Stimulated activated CD4-positive, alpha-beta T cell treated with anti-CD3 and anti-CD28 coated beads, Interleukin-1b, Interleukin-23, amount 100 ng/mL, for 24 hours (primary cell): ENCODE data around the gene KCNK4.
"Not testable (repeated sequence)": the region's sequence is repeated elsewhere in the genome, so short reads cannot be mapped to it uniquely, and the experiment has no call there.

Source experiments
- DNase-seq, 4 experiments: peaks; one replicate each; pipeline ENCODE4 v3.0.0-alpha.2; 2020; ENCODE audit warnings: low read depth in 4 of 4, low spot score in 1 of 4

Gene KCNK4

DNA sequence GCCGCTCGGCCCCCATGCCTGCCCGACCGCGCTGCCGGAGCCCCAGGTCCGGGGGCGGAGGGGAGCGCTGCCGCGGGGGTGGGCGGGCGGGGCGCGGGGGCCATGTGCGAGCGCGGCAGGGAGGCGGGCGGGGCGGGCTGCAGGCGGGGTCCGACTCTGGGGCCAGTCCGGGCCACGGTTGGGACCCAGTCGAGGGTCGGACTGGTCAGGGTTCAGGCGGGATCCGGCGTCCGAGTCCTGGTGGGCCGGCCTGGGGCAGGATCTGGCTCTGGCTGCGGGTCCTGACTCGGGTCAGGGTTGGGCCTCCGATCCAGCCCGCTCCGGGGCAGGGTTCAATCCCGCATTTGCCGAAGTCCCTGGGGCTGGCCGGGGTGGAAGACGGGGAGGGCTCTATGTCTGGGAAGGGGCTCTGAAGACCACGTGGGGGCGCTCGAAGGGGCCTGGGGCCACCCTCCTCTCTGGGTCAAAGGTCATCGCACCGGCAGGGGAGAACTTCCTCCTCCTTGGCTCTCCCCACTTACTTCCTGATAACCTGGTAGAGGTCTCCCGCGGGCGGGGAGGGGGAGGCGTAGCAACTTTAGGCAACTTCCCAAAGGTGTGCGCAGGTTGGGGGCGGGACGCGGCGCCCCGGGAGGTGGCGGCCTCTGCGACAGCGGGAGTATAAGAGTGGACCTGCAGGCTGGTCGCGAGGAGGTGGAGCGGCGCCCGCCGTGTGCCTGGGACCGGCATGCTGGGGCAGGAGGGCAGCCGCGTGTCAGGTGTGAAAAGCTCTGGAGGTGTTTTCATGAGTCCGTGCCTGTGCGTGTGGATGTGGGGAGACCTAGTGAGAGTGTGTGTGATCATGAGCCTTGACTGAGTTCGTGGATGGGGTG lies 14.8 kb downstream of the KCNK4 start:
- DNase-seq, result peak; percentile 32 to 59 (median 52)

DNA sequence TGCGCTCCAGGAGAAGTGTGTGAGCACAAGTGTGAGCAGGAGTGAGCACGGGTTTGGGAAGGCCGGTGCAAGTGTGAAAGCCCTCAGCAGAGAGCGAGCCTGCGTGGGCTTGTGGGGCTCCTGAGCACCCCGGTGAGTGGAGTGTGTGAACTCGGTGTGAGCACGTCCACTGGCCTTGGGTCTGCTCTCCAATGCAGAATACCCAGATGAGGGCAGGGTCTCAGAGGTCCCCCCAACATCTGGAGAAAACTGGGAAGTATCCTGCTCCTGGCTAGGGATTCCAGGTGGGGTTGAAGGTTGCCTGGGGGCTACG lies 15.4 kb downstream of the KCNK4 start:
- no peak for DNase-seq

DNA sequence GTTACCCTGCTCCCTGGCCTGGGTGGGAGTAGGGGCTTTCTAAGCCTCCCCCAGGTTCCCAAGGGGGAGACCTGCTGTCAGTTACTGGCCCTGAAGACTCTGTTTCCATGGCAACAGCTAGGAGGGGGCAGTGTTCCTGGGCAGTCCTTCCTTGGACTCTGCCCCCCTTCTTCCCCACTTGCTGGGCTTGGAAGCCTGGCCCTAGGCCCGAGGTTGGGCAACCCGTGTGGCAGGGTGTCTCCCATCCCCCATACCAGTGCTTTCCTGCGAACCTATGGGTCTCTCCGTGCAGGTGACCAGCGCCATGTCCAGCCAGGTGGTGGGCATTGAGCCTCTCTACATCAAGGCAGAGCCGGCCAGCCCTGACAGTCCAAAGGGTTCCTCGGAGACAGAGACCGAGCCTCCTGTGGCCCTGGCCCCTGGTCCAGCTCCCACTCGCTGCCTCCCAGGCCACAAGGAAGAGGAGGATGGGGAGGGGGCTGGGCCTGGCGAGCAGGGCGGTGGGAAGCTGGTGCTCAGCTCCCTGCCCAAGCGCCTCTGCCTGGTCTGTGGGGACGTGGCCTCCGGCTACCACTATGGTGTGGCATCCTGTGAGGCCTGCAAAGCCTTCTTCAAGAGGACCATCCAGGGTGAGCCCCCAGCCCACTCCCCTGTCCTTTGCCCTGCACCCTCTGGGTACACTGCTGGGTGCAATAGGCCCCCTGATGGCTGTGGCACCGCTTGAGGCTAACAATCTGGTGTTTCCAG lies 15.9 kb downstream of the KCNK4 start:
- DNase-seq, result no peak

DNA sequence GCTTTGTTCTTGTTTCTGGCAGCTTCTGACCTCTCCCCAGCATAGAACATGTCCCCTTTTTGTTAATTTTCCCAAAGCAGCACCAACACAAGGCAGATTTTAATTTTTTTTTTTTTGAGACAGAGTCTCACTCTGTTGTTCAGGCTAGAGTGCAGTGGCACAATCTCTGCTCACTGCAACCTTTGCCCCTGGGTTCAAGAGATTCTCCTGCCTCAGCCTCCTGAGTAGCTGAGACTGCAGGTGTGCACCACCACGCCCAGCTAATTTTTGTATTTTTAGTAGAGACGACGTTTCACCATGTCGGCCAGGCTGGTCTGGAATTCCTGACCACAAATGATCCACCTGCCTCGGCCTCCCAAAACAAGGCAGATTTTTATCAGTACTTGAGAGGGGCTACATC lies 16.7 kb downstream of the KCNK4 start:
- DNase-seq, result not testable (repeated sequence)

DNA sequence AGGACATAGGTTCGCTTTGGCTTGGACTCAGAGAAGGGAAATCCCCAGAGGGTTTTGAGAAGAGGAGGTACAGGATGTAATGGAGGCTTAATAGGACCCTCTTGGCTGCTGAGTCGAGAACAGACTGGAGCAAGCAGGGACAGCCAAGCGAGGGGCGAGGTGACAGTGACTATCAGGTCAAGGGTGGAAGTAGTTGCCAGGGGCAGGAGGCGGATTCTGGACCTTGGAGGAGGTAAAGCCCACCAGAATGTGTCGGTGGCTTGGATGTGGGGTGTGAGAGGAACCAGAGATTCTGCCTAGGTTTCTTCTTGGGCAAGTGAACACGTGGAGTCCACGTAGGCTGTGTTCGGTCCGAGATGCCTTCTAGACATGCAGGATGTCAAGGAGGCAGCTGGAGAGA lies 21.8 kb downstream of the KCNK4 start:
- no peak for DNase-seq

DNA sequence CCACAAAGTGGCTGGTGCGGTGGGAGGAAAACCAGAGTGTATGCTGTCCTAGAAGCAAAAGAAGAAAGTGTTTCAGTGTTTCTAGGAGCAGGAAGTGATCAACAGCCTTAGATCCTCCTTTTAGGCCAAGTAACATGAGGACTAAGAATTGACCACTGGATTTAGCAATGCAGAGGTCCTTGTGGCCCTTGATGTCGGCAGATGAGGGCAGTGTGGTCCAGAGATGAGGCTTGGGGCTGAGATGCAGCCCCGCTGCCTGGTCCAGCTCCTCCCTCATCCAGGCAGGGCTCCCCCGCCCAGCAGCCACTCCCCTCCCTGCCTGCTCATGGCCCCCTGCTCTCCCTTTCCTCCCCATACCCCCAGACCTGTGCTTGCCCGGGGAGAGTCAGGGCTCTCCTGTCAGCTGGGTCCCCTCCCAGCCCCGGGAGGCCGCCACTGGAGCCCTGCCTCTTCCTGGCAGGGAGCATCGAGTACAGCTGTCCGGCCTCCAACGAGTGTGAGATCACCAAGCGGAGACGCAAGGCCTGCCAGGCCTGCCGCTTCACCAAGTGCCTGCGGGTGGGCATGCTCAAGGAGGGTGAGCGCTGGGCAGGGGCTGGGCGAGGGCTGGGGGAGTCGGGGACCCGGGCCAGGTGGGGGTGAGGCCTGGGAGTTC lies 22.5 kb downstream of the KCNK4 start:
- no peak for DNase-seq

DNA sequence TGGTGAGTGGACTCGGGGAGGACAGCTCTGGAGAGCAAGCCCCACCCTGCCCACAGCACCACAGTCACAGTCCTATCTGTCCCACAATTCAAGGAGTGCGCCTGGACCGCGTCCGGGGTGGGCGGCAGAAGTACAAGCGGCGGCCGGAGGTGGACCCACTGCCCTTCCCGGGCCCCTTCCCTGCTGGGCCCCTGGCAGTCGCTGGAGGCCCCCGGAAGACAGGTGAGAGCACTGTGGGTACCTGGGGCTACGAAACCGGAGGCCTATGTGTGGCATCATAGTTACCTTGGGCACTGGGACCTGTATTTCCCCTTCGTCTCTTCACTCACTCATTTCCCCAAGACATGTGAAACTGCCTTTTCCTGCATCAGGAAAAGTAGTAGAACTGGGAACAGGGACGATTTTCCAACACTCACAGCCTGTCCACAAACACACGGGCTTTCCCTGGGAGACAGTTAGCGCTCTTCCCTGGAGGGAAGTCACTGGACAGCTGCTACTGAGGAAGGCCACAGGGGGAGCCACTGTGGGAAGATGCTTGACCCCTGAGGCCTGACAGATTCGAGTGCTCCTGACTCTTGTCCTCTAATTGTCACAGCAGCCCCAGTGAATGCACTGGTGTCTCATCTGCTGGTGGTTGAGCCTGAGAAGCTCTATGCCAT lies 23.2 kb downstream of the KCNK4 start:
- DNase-seq, result no peak

DNA sequence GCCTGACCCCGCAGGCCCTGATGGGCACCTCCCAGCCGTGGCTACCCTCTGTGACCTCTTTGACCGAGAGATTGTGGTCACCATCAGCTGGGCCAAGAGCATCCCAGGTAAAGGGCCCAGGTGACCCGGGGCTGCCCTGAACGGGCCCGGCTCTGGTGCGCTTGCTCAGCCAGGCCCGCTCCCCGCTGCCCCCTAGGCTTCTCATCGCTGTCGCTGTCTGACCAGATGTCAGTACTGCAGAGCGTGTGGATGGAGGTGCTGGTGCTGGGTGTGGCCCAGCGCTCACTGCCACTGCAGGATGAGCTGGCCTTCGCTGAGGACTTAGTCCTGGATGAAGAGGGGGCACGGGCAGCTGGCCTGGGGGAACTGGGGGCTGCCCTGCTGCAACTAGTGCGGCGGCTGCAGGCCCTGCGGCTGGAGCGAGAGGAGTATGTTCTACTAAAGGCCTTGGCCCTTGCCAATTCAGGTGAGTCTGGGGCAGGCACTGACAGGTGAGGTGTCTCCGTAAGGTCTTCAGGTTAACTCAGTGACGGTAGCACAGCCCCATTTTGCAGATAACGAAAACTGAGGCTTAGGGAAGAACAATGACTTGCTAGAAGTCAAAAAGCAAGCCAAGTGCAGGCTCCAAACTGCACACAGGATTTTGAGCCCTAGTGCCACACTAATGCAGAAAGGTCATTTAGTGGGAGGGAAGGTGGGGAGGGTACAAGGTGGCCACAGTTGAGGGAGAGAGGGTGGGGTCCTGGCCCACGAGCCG lies 23.9 kb downstream of the KCNK4 start:
- no peak for DNase-seq

DNA sequence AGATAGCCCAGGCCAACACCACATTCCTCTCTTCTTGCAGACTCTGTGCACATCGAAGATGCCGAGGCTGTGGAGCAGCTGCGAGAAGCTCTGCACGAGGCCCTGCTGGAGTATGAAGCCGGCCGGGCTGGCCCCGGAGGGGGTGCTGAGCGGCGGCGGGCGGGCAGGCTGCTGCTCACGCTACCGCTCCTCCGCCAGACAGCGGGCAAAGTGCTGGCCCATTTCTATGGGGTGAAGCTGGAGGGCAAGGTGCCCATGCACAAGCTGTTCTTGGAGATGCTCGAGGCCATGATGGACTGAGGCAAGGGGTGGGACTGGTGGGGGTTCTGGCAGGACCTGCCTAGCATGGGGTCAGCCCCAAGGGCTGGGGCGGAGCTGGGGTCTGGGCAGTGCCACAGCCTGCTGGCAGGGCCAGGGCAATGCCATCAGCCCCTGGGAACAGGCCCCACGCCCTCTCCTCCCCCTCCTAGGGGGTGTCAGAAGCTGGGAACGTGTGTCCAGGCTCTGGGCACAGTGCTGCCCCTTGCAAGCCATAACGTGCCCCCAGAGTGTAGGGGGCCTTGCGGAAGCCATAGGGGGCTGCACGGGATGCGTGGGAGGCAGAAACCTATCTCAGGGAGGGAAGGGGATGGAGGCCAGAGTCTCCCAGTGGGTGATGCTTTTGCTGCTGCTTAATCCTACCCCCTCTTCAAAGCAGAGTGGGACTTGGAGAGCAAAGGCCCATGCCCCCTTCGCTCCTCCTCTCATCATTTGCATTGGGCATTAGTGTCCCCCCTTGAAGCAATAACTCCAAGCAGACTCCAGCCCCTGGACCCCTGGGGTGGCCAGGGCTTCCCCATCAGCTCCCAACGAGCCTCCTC lies 24.8 kb downstream of the KCNK4 start:
- not testable (repeated sequence) for DNase-seq

DNA sequence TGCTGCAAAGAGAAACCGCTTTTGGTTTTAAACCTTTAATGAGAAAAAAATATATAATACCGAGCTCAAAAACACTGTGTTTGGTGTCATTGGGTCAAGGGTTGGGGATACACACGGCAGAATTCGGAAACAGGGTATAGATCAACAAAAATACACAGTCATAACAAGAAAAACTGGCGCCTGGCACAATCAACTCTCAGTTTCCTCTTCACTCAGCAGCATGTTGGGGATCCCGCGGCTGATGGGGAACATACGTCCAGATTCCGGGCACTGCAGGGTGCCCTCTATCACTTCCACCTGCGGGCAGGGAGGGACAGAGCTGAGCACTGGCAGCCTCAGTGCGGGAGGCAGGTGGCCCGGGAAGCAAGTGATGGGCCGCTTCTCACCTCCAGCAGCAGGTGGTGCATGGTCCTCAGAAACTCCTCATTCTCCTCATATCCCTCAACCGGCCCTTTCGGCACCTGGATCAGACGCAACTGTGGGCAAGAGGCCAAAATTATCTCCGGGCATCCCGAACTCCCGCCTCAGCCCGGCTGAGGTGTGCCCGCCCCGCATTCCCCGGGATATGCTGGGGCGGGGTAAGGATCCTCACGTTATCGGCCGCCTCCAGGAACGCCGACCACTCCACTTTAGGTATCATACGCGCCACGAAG lies 25.7 kb downstream of the KCNK4 start:
- no peak for DNase-seq

DNA sequence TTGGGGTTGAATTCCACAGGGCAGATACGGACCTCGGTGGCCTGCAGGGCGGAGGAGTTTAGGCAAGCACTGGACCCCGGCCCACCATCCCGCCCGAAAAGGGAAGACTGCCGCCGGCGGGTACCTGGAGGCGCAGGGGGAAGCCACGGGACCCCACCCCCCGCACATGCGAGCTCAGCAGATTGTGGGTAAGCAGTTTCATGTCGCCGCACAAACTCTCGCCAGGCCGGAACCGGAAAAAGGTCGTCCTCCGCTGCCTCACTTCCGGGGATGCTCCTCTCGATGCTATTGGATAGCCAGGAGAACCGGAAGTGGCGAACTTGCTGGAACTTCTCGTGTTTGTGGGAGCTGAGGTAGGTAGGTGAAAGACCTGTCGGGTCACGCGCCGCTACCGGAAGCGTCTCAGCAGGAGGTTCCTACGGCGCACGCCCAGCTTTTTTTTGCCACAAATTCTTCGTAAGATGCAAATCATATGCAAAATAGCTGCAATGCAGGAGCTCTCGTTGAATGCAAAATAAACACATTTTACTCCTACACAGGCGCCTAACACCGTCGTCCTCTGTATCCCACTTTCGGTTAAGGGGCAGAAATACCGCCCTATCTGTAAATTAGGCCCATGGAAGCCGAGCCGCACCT lies 26.3 kb downstream of the KCNK4 start, which contains the start of gene TRMT112:
TSS of gene TRMT112 (minus strand) at position 235 of the 636 bp plus-strand sequence. CDS start at position 202, 33 bp downstream.
- DNase-seq, result peak; percentile 78 to 96 (median 94)

DNA sequence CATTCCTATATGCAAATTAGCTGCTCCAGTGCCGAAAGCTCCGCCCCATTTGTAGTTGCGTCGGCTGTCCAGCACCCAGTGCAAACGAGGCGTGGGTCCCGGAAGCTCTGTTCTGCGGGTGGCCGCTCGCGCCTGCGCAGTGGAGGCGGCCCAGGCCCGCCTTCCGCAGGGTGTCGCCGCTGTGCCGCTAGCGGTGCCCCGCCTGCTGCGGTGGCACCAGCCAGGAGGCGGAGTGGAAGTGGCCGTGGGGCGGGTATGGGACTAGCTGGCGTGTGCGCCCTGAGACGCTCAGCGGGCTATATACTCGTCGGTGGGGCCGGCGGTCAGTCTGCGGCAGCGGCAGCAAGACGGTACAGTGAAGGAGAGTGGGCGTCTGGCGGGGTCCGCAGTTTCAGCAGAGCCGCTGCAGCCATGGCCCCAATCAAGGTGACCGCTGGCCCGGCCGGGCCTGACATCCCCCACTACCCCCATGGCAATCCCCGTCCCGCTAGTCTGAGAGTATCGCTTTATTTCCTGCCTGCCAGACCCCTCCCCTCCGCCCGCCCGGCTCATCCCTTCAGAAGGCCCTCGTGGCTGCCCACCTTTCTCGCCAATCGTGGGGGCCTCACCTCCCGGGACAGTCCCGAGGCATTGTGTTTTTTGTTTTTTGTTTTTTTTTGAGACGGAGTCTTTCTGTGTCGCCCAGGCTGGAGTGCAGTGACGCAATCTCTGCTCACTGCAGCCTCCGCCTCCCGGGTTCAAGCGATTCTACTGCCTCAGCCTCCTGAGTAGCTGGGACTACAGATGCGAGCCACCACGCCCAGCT lies 27.1 kb downstream of the KCNK4 start, which contains the start of gene PRDX5:
TSS of gene PRDX5 (plus strand) at position 161 of the 805 bp plus-strand sequence. CDS start at position 256, 95 bp downstream.
- peak; percentile 77 to 92 (median 86) for DNase-seq

DNA sequence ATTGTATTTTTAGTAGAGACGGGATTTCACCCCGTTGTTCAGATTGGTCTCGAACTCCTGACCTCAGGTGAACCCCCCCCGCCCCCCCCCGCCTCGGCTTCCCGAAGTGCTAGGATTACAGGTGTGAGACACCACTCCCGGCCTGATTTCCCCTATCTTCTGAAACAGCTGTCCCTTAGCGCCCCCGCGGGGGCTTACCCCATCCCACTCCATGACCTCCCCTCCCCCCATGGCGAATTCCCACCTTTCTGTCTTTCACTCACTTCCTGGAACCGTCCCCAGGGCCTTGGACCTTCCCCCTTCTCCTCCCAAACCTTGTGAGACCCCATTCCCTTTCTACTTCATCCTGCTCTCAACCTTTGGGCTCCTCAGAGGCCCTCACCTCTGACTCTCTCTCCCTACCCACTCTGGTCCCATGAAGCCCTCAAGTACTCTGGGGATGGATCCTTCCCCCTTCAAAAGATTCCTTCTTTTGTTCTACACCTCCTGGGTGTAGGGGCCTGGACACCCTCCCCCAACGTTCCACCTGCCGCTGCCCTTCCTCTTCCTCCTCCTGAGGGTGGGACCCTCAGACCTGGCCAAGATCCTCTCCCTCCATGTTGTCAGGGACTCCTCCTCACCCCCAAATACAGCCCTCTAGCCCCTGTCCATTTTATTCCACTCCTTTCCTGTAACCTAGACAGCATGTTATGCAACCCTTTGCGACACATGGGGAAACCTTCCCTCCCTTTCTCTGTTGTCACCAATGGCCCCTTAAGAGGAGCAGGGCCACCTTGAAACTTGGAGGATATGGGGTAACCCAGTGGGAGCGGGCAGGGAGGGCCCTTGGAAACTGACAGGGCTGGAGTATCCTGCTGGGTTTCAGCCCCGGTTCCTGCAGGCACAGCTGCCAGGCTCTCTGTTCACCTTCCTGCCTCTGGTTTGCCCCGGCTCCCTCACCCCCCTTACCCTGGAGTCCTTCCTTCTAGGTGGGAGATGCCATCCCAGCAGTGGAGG lies 28.0 kb downstream of the KCNK4 start:
- DNase-seq, result no peak

DNA sequence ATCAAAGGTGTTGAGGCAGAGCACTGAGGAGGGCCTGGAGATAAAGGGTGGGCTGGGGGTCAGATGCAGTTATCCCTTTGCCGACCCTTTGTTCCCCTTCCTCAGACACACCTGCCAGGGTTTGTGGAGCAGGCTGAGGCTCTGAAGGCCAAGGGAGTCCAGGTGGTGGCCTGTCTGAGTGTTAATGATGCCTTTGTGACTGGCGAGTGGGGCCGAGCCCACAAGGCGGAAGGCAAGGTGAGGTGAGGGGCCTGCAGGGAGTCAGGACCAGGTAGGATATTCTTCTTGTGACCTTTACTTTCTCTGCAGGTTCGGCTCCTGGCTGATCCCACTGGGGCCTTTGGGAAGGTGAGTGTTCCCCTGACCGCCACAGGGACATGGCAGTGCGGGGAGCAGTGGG lies 29.5 kb downstream of the KCNK4 start:
- no peak for DNase-seq

DNA sequence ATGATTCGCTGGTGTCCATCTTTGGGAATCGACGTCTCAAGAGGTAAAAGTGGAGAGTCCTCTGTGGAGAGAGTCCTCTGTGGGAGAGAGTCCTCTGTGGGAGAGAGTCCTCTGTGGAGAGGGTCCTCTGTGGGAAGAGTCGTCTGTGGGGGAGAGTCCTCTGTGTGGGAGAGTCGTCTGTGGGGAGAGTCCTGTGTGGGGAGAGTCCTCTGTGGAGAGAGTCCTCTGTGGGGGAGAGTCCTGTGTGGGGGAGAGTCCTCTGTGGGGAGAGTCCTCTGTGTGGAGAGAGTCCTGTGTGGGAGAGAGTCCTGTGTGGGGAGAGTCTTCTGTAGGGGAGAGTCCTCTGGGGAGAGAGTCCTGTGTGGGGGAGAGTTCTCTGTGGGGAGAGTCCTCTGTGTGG lies 29.9 kb downstream of the KCNK4 start:
- DNase-seq, result no peak

DNA sequence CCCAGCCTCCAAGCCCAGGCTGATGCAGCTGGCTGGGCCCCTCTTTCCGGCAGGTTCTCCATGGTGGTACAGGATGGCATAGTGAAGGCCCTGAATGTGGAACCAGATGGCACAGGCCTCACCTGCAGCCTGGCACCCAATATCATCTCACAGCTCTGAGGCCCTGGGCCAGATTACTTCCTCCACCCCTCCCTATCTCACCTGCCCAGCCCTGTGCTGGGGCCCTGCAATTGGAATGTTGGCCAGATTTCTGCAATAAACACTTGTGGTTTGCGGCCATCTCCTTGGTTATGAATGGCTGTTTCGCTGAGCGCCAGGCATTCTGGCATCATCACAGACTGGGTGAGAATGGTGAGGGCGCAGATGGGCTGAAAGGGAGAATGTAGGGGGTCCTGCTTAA lies 30.4 kb downstream of the KCNK4 start:
- DNase-seq, result no peak

DNA sequence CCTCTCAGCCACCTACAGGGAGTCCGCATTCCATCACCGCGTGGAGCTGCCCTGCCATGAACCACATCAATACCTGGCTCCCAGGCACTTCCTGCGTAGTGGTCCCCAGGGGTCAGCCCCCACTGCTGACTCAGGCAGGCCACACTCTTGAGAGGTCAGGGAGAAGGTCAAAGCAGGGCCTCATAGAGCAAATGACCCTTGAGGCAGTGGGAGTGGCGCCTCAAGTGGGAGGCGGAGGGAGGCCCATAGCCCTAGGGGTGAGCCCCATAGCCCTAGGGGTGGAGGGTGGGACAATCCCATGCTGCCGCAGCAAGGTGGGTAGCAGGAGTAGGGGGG lies 31.8 kb downstream of the KCNK4 start:
- no peak for DNase-seq
